Astrocyte (in vitro differentiated cells and primary cell): ENCODE measurements around the gene PDE9A. TPM values are rescaled to one million over a fixed set of nuclear protein-coding genes. Genes with fewer than 3 reads are reported as not detected.

Experiments used
- DNase-seq: peaks from one replicate; pipeline ENCODE4 v3.0.0-alpha.2; 2010; ENCODE audit warnings: low read depth
- FAIRE-seq: peaks from 2 replicates; lab custom pipeline; 2011; peaks lifted over from hg19 to GRCh38; lab: Jason Lieb, UNC
- H2AFZ ChIP-seq: 2 replicates; pipeline ENCODE4 v1.6.0; 2012; ENCODE audit warnings: low read depth, low read length, inconsistent platforms
- H3K27ac ChIP-seq: 2 replicates; pipeline ENCODE4 v1.5.1; 2011; ENCODE audit warnings: low read depth, low read length, inconsistent platforms
- H3K27me3 ChIP-seq: 2 replicates; pipeline ENCODE4 v1.6.0; 2011; ENCODE audit warnings: low read length, inconsistent platforms; ENCODE audit not compliant: insufficient read depth
- H3K36me3 ChIP-seq: 2 replicates; pipeline ENCODE4 v1.5.1; 2011; ENCODE audit warnings: low read length, inconsistent platforms; ENCODE audit not compliant: insufficient read depth
- H3K4me1 ChIP-seq: 2 replicates; pipeline ENCODE4 v1.5.1; 2011; ENCODE audit warnings: low read length, inconsistent platforms; ENCODE audit not compliant: insufficient read depth
- H3K4me2 ChIP-seq: 2 replicates; pipeline ENCODE4 v1.6.0; 2012; ENCODE audit warnings: low read length, inconsistent platforms
- H3K4me3 ChIP-seq: 2 replicates; pipeline ENCODE4 v1.5.1; 2011; ENCODE audit warnings: low read depth, mild to moderate bottlenecking, low read length, inconsistent platforms; ENCODE audit not compliant: insufficient read depth
- H3K79me2 ChIP-seq: 2 replicates; pipeline ENCODE4 v1.6.0; 2012; ENCODE audit warnings: mild to moderate bottlenecking, low read length, inconsistent platforms; ENCODE audit not compliant: insufficient read depth
- H3K9ac ChIP-seq: 2 replicates; pipeline ENCODE4 v1.6.0; 2012; ENCODE audit warnings: mild to moderate bottlenecking, low read length, inconsistent platforms
- H3K9me3 ChIP-seq: 2 replicates; pipeline ENCODE4 v1.5.1; 2012; ENCODE audit warnings: low read depth, mild to moderate bottlenecking, low read length, inconsistent platforms; ENCODE audit not compliant: insufficient read depth
- H4K20me1 ChIP-seq: 2 replicates; pipeline ENCODE4 v1.6.0; 2012; ENCODE audit warnings: low read length, inconsistent platforms; ENCODE audit not compliant: insufficient read depth
- H3K27ac Mint-ChIP-seq: one replicate; pipeline ENCODE4 v1.8.0; 2021; ENCODE audit warnings: mild to moderate bottlenecking, mixed read lengths; ENCODE audit not compliant: unreplicated experiment
- H3K27me3 Mint-ChIP-seq: one replicate; pipeline ENCODE4 v1.8.0; 2021; ENCODE audit warnings: low read depth, mixed read lengths; ENCODE audit not compliant: unreplicated experiment
- H3K36me3 Mint-ChIP-seq: one replicate; pipeline ENCODE4 v1.8.0; 2021; ENCODE audit warnings: low read depth, mixed read lengths; ENCODE audit not compliant: unreplicated experiment
- H3K4me1 Mint-ChIP-seq: one replicate; pipeline ENCODE4 v1.8.0; 2021; ENCODE audit warnings: low read depth, mixed read lengths; ENCODE audit not compliant: unreplicated experiment
- H3K4me3 Mint-ChIP-seq: one replicate; pipeline ENCODE4 v1.8.0; 2021; ENCODE audit warnings: mild to moderate bottlenecking, moderate library complexity, mixed read lengths; ENCODE audit not compliant: unreplicated experiment
- H3K9me3 Mint-ChIP-seq: one replicate; pipeline ENCODE4 v1.8.0; 2021; ENCODE audit warnings: mild to moderate bottlenecking, mixed read lengths; ENCODE audit not compliant: unreplicated experiment
- EZH2 ChIP-seq: IDR thresholded peaks from 2 replicates; pipeline ENCODE4 v1.6.1; 2012; ENCODE audit warnings: mild to moderate bottlenecking, low read length, inconsistent platforms; ENCODE audit not compliant: insufficient read depth
- total RNA-seq: library from RNA; stranded (reverse); gene quantifications from 2 replicates; pipeline ENCODE4 v1.2.1, GENCODE V29; 2021
- TF ChIP-seq, protein P1 (sequence below): IDR thresholded peaks from 2 replicates; pipeline ENCODE4 v1.5.1; 2011; ENCODE audit warnings: low read depth, mild to moderate bottlenecking, inconsistent platforms, low read length, moderate library complexity; ENCODE audit not compliant: insufficient read depth

The PDE9A gene
- total RNA-seq, 1 donor from 2014 or later = 7.8 TPM

DNA sequence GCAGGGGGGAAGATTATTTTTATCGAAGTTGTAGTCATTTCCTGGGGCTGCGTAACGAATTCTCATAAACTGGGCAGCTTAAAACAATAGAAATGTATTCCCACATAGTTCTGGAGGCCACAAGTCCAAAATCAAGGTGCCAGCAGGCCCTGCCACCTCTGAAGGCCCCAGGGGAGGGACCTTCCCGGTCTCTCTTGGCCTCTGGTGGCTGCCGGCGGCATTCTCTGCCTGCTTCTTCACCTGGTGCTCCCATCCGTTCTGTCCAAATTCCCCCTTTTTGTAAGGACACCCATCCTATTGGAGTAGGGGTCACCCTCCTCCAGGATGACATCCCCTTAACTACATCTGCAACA, 92.8 kb downstream of the PDE9A start:
- H3K4me2 ChIP-seq = no peak overlapping the region
- H2AFZ ChIP-seq = no peak overlapping the region
- peaks cover 44% of the 10 kb centered on the region for H3K27me3 Mint-ChIP-seq
- H3K9ac ChIP-seq = no peak overlapping the region
- TF ChIP-seq, protein P1, sequence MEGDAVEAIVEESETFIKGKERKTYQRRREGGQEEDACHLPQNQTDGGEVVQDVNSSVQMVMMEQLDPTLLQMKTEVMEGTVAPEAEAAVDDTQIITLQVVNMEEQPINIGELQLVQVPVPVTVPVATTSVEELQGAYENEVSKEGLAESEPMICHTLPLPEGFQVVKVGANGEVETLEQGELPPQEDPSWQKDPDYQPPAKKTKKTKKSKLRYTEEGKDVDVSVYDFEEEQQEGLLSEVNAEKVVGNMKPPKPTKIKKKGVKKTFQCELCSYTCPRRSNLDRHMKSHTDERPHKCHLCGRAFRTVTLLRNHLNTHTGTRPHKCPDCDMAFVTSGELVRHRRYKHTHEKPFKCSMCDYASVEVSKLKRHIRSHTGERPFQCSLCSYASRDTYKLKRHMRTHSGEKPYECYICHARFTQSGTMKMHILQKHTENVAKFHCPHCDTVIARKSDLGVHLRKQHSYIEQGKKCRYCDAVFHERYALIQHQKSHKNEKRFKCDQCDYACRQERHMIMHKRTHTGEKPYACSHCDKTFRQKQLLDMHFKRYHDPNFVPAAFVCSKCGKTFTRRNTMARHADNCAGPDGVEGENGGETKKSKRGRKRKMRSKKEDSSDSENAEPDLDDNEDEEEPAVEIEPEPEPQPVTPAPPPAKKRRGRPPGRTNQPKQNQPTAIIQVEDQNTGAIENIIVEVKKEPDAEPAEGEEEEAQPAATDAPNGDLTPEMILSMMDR = no peak
- TF ChIP-seq EZH2 = no peak
- H3K79me2 ChIP-seq = no peaks in the 10 kb centered on the region
- no peak for FAIRE-seq
- H3K9me3 Mint-ChIP-seq = no peaks in the 10 kb centered on the region
- no peak overlapping the region for H3K27ac Mint-ChIP-seq
- H3K36me3 ChIP-seq = no peaks in the 10 kb centered on the region
- H3K4me3 Mint-ChIP-seq = no peak overlapping the region
- no peaks in the 10 kb centered on the region for H4K20me1 ChIP-seq
- peaks cover 36% of the 10 kb centered on the region for H3K27me3 ChIP-seq
- no peak overlapping the region for H3K4me3 ChIP-seq
- H3K4me1 Mint-ChIP-seq = no peaks in the 10 kb centered on the region
- no peaks in the 10 kb centered on the region for H3K9me3 ChIP-seq
- H3K27ac ChIP-seq = no peak overlapping the region
- peaks cover 9% of the 10 kb centered on the region for H3K36me3 Mint-ChIP-seq
- H3K4me1 ChIP-seq = no peaks in the 10 kb centered on the region
- DNase-seq = no peak

DNA sequence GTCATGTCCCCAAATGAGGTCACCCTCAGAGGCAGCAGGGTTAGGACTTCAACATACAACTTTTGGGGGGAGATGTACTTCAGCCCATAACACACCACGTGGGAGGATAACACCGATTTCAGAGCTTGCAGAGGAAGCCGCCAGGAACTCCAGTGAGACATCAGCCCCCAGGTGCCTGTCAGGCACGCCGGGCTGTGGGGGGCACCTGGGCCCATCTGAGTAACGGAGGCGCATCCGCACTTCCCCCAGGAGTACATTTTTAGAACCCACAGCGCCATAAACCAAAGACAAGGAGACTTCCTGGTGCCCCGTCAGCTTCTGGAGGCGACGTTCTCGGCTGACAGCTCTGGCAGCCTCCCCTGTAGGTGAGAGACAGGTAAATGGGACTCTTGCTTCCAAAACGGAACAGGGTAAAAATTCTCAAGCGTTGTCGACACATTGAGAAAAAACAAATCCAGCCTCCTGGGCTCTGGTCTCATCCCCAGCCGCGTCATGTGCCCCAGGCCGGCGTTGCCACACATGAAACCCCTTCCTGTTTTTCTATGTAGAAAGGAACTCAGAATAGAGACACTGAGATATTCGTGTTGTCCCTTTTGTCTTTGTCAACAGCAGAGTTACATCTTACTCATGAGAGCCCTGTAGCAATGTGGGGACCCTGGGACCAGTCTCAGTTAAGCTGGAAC, 93.3 kb downstream of the PDE9A start:
- H3K36me3 ChIP-seq = no peaks in the 10 kb centered on the region
- peak overlapping the region; percentile 45 for H3K4me3 Mint-ChIP-seq
- TF ChIP-seq, protein P1 = no peak
- TF ChIP-seq EZH2 = no peak
- DNase-seq = no peak
- peaks cover 31% of the 10 kb centered on the region for H3K27me3 ChIP-seq
- H3K9ac ChIP-seq = no peak overlapping the region
- H3K9me3 ChIP-seq = no peaks in the 10 kb centered on the region
- no peak overlapping the region for H2AFZ ChIP-seq
- no peaks in the 10 kb centered on the region for H3K4me1 Mint-ChIP-seq
- H3K79me2 ChIP-seq = no peaks in the 10 kb centered on the region
- H3K4me2 ChIP-seq = no peak overlapping the region
- no peak overlapping the region for H3K4me3 ChIP-seq
- H3K27me3 Mint-ChIP-seq = peaks cover 44% of the 10 kb centered on the region
- no peak overlapping the region for H3K27ac Mint-ChIP-seq
- FAIRE-seq = no peak
- H4K20me1 ChIP-seq = no peaks in the 10 kb centered on the region
- no peaks in the 10 kb centered on the region for H3K9me3 Mint-ChIP-seq
- H3K4me1 ChIP-seq = no peaks in the 10 kb centered on the region
- H3K36me3 Mint-ChIP-seq = peaks cover 9% of the 10 kb centered on the region
- no peak overlapping the region for H3K27ac ChIP-seq

DNA sequence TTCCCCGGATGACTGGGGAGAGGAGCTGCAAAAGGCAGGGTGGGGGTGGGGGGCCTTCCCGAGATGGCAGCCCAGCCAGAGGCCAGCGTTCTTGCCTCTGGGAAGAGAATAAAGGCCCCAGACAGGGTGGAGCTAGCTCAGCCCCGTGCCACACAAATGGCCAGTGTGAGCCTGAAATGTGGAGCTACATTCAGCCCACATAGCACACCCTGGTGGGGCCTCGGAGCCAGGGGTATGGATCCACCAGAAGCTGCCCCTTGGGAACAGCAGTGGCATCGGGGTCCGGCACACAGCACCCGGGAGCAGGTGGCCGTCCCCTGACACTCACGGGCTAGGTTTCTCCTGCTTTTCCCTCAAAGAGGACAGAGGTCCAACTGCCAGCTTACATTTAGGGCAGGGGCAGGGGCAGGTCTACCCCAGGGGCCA, 93.9 kb downstream of the PDE9A start:
- H3K9me3 ChIP-seq = no peaks in the 10 kb centered on the region
- DNase-seq = no peak
- no peak overlapping the region for H3K27ac Mint-ChIP-seq
- no peak overlapping the region for H2AFZ ChIP-seq
- H3K36me3 Mint-ChIP-seq = peaks cover 9% of the 10 kb centered on the region
- H3K4me3 ChIP-seq = no peak overlapping the region
- FAIRE-seq = no peak
- no peaks in the 10 kb centered on the region for H3K79me2 ChIP-seq
- no peak overlapping the region for H3K4me3 Mint-ChIP-seq
- peaks cover 41% of the 10 kb centered on the region for H3K27me3 Mint-ChIP-seq
- H3K9ac ChIP-seq = no peak overlapping the region
- H3K4me1 ChIP-seq = no peaks in the 10 kb centered on the region
- no peaks in the 10 kb centered on the region for H3K9me3 Mint-ChIP-seq
- peaks cover 28% of the 10 kb centered on the region for H3K27me3 ChIP-seq
- H3K27ac ChIP-seq = no peak overlapping the region
- no peaks in the 10 kb centered on the region for H4K20me1 ChIP-seq
- no peaks in the 10 kb centered on the region for H3K4me1 Mint-ChIP-seq
- TF ChIP-seq EZH2 = no peak
- TF ChIP-seq, protein P1 = no peak
- H3K4me2 ChIP-seq = no peak overlapping the region
- no peaks in the 10 kb centered on the region for H3K36me3 ChIP-seq
